OCI-M2 (cell line): ENCODE data around the gene WFDC1.

Source experiments
- DNase-seq: peaks from one replicate; lab custom pipeline; 2025; ENCODE audit not compliant: unreplicated experiment; lab: John Stamatoyannopoulos, UW

The WFDC1 gene, protein sequence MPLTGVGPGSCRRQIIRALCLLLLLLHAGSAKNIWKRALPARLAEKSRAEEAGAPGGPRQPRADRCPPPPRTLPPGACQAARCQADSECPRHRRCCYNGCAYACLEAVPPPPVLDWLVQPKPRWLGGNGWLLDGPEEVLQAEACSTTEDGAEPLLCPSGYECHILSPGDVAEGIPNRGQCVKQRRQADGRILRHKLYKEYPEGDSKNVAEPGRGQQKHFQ

DNA sequence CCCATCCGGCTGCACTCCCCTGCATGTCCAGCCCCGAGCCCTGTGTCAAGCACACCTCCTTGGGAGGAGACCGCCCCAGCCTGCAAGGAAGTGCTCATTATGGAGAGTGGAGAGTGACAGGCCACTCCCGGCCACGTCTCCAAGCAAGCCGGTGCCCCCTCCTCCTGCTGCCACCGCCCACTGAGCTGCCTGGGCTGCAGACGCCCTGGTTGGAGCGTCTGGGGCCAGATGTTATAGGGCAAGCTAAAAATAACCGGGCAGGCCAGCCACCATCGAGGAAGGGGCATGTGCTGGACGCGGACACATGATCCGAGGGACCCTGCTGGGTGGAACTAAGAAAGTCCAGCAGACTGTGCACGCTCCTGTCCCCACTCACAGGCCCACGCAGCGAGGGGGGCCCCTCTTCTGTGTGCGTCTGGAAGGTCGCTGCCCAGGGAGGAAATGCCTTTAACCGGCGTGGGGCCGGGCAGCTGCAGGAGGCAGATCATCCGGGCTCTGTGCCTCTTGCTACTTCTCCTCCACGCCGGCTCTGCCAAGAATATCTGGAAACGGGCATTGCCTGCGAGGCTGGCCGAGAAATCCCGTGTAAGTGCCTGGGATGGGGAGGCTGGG is at the start of gene WFDC1:
WFDC1 (plus strand) TSS at position 348 of the 612 bp plus-strand sequence; CDS start at position 442, 94 bp downstream.
- no peak for DNase-seq

DNA sequence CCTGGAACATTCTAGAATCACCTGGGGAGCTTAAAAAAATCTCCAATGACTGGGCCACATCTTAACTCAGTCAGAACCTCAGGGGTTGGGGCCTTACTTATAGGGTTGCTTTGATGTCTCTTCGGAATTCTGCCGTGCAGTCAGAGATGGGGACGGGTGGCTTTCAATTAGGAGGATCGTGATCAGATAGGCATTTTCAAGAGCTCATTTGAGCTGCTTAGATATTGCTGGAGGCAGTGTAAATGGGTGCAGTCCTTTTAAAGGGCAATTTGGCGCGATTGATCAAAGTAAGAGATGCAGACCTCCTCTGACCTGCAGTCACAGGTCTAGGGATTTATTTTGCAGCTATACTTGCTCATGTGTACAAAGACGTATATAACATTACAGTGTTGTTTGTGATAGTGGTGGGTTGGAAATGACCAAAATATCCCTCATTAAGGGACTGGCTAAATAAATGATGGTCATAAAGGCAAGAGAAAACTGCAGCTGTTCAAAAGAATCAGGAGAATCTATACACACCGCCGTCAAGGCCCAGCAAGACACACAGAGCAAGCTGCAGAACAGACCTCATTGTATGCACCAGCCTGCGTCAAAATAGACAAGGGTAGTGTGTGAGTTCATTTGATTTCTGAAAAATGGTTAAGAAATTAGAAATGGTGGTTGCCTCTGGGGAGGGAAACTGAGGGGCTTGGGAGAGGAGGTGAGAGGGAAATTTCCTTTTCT is 48.6 kb upstream of the WFDC1 start:
- no peak for DNase-seq

DNA sequence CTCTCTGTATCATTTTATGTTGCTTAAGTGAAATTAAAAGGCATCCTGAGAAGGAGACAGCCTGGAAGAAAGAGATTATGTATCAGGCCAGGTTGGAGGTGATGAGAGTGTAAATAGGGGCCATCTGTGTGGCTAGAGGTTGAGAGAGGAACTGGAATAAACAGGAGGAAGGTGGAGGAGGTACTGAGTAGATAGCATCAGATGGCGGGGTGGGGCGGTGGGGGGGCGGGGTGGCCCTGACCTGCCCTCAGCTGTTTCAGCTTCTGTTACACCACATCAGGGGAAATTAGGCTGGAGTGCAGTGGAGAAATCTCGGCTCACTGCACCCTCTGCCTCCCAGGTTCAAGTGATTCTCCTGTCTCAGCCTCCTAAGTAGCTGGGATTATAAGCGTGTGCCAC is 48.0 kb upstream of the WFDC1 start:
- DNase-seq = no peak

DNA sequence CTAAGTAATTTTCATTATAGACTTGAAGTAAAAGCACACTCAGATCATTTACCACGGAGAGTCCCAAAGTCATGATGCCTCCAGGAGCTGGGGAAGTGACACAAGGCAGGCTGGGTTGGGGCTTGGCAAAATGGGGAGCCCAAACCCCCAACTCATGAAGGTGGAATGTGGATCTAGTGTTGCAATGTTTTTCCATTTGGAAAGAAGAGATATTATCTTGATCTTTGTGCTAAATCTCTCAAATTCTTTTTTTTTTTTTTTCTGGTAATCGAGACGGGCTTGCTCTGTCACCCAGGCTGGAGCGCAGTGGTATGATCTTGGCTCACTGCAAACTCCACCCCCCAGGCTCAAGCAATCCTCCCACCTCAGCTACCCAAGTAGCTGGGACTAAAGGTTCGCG is 47.3 kb upstream of the WFDC1 start:
- no peak for DNase-seq

DNA sequence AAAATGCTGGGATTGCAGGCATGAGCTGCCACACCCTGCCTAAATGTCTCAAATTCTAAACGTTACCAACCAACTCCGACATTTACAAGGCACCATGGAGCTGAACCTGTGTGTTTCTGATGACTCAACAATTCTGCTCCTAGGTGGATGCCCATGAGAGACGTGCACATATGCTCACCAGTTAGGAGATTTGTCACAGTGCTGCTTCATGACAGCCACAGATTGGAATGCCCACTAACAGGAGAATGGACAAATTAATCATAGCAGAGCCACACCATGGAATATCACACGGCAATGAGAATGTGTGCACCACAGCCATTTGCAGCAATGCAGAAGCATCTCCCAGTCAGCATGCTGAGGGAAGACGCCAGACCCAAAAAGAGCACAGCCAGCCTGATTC is 46.8 kb upstream of the WFDC1 start:
- no peak for DNase-seq

DNA sequence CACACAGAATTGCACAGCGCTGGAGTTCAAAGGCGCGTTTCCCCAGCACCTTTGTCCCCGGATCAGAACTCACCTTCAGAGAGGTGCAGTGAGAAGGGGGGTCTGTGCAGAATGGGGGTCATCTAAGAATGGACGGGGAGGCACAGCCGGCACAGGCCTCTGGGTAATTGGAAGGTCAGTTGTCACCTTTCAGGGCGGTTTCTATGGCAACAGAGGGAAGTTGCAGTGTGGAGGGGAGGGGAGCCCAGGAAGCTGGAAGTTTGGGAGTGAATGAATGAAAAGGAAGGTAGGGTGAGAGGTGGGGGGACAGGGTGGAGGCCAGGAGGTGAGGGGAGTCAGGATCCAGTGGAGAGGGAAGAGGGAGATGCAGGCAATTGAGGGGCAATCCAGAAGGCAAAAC is 42.5 kb upstream of the WFDC1 start:
- DNase-seq = no peak

DNA sequence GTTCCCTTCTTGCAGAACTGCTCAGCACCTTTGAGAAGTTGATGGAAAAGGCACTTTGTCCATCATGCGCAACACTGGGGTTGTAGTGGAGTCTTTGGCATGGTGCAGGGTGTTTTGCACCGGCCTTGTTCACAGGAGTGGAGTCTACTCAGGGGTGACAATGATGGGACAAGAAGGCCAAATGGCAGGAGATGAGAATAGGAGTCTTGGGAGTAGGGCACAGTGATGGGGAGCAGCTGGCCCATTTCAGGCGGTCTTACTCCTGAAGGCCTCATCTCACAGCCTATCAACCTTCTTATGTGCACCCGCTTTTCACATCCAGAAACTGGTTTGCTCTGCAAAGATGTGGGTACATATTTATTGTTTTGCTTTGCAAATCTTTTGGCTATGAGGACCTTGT is 41.5 kb upstream of the WFDC1 start:
- no peak for DNase-seq

DNA sequence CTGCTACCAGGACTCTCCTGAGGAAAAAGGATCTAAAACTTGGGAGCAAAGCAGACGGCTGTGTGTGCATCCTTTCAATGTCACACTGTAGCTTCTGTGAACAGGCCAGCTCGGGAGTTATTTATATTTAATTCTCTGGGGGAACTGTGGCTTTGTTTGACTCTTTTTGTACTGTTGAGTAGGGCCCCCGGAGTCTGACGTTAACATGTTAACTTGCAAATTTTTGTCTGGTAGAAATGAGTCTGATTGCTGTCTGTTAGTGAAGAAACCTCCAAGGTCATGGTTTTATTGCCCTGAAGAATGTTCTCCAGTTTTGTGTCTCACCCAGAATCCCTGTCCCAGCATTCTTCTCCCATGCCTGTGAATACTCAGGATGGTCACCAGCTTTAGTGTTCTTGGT is 40.6 kb upstream of the WFDC1 start:
- DNase-seq = no peak

DNA sequence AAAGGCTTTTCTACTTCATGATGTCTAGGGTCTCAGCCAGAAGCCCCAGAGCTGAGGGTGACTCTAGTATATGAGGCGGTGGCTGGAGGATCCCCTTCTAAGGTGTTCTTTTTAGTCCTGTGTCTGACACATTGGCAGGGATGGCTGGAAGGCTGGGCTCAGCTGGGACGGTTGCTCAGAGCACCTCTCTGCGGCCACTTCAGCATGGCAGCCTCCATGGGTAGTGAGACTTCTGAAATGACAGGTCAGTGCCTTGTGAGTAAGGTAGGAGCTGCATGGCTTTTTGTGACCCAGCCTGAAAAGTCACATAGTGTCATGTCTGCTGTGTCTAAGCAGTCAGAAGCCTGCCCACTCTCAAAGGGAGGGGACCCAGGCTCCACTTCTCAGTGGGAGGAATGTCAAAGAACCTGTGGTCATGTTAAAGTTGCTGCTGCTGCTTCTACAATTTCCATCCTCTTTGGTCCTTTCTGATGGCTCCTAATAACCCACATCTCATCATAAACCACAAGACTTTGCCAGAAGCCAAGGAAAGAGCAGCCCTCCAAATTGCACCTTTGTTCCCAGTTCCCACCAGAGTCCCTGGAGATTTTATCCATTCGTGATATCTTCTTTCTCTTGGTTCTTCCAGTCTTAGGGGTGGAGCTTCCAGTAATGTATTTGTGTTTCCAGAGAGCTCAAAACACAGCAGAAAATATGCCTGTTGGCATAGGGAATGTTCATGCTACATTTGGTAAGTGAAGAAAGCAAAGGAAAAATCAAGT is 39.4 kb upstream of the WFDC1 start:
- no peak for DNase-seq

DNA sequence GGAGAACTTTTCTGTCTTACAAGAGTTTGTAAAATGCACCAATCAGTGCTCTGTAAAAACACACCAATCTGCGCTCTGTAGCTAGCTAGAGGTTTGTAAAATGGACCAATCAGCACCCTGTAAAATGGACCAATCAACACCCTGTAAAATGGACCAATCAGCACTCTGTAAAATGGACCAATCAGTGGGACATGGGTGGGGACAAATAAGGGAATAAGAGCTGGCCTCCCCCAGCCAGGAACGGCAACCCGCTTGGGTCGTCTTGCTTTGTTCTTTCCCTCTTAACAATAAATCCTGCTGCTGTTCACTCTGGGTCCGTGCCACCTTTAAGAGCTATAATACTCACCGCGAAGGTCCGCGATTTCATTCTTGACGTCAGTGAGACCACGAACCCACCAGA is 36.4 kb upstream of the WFDC1 start:
- no peak for DNase-seq

DNA sequence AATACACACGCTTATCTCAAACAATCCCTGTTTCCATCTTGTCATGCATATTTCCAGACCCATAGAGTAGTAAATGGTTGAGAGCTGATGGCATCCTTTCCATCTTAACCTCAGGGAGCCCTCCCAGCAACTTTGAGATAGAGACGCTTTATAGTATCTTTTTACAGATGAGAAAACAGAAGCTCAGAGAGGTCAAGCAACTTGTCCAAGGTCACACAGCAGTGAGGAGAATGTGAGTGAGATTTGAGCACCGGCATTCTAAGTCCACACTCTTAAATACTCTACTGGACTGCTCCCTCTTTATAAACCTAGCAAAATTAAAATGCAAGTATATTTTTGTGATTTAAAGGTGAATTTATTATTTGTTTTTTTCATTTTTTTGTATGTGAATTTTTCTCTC is 35.0 kb upstream of the WFDC1 start:
- DNase-seq = no peak

DNA sequence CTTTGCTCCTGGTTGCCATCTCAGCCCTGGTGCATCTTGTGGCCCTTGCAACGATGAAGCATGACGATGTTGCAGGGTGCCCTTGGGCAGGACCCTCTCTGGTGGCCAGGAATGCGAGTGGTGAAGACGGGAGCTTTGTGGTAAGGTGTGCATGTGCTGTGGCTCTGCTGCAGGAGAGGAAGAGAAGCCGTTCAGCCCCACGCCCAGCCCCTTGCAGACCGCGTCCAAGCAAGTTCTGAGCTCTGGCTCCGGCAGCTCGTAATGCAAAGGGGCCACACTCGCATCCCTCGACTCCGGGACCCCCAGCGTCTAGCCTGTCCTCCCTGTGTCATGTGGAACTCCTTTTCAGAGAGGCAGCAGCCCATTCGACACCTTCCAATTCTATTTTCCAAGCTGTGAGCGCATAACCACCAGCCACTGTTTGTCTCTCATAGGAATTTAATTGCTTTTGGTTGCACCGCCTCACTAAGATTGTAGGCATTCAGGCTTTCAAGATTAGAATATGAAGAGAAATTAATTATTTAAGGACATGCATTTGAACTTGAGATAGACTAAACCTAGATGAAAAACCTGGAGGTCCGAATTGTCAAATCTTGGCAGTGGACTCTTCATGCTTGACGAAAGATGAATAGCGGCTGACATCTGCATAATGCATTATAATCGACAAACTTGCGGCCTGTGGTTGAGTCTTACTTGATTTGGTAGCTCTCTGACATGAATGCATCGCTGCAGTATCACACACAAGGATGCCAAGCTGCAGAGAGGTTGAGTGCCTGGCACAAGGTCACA is 33.7 kb upstream of the WFDC1 start:
- DNase-seq = no peak

DNA sequence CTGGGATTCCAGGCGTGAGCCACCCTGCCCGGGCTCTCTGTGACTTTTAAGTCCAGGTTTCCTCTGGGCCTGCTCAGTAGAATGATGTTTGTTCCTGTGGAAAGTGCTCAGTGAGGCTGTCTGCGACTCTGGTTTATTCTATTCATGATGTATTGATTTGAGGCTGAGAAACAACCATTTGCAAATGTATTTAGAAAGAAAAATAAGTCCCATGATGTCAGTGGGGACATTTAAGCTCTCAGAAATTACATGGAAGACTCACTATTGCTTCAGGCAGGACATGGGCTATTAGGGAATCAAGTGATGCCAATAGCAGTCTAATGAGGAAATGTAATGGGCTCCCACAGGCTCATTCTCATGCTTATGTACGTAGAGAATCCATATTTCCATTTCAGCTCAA is 32.6 kb upstream of the WFDC1 start:
- no peak for DNase-seq

DNA sequence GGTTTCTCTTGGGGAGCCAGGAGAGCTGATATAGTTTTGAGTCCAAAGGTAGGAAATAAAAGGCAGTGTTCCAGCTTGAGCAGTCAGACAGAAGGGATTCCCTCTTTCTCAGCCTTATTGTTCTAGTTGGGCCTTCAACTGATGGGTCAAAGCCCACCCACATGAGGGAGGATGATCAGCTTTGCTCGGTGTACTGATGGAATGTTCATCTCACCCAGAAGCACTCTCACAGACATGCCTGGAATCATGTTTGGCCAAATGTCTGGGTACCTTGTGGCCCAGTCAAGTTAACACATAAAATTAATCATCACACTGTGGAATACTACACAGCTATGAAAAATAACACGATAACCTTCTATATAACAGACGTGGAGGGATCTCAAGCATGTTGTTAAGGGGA is 31.7 kb upstream of the WFDC1 start:
- DNase-seq = no peak

DNA sequence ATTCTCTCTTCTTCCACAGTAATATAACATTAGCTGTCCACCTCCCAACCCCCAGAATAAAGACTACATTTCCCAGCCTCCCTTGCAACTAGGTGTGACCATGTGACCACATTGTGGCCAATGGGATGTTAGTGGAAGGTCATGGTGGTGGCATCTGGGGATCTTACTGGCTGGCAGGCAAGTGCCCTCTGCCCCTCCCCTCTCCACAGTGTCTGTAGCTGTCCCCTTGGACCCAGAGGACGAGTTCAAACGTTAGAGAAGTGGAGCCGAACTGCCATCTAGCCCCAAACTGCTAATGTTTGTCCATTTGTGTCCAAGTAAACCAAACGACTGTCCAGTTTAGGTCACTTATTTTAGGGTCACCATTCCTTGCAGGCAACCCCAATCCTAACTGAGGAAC is 28.2 kb upstream of the WFDC1 start:
- DNase-seq = no peak

DNA sequence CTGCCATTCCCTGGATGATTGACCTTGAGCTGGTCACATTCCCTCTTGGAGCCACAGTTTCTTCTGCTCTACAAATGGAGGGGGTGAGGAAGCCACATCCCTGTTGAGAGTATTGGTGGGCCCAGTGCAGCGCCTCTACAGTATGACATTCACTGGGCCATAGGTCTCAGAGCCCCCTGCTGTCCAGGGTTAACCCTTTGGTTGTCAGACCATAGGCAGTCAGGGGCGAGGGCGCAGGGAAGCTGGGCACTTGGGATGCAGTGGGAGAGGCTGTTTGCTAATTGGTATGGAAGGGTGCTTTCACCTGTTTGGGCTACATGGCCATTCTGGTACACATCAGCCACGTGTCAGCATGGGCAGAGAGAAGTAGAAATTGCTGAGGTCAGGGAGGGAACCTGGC is 27.3 kb upstream of the WFDC1 start:
- no peak for DNase-seq

DNA sequence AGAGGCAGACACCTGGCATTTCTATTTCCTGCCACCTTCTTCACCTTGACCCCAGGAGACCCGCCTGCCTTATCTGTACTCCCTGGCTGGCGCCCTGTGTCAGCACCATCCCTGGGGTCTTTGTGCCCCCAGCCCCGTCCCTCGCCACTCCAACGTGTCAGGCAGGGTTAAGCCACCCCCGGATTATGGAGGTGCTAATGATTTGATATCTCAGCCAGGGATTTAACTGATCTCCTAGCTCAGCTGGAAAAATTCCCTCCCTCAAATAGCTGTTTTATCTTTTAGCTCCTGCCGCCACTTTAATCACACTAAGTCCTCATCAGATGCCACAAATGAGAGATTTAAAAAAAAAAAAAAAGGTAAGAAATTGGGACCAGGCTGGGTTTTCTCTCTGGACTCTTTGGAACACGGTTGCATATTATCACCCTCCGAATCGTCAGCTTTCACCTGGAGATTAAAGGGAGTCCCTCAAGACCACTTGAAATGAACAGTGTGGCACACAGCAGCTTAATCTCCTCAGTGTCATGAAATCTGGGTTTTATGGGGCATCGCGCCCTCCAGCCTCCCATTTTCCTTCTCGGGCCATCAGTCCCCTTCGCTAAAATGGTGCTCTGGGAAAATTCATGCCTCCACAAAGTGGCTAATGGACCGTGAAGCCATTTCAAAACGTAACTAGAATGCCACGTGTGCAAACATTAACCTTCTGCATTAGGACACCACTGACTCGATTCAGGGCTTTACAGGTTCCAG is 26.2 kb upstream of the WFDC1 start:
- DNase-seq = no peak

DNA sequence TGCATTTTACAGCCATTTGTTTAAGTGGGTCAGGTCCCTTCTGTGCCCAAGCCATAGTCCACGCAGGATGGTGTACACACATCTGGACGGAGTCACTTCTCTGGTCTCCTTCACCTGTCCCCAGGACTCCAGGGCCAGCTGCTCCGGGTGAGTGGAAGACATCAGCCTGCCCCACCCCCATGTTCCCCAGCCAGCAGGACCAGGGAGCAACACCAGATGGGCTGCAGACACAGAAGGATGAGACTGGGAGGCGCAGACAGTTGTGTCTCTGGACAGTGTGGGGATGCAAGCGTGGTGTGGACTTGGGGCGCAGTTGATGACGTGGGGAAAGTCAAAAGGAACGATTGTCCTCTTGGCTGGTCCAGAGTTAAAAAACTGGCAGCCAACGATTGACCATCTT is 24.6 kb upstream of the WFDC1 start:
- DNase-seq = no peak

DNA sequence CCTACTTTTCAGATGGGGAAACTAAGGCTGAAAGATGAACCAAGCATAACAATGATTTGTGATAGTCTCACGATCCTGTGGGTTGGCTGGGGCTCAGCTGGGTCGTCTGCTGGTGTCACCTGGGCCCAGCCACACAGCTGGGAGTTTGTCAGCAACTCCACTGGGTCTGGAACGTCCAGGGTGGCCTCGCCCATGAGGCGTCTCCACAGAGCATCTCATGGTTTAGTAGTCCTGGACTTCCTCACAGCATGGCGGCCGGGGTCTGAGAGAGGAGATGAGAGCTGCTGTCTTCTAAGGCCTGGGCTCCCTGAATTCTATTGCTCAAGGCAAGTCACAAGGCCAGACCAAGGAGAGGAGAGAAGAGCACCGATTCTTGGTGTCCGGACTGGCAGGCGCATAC is 24.1 kb upstream of the WFDC1 start:
- DNase-seq = no peak

DNA sequence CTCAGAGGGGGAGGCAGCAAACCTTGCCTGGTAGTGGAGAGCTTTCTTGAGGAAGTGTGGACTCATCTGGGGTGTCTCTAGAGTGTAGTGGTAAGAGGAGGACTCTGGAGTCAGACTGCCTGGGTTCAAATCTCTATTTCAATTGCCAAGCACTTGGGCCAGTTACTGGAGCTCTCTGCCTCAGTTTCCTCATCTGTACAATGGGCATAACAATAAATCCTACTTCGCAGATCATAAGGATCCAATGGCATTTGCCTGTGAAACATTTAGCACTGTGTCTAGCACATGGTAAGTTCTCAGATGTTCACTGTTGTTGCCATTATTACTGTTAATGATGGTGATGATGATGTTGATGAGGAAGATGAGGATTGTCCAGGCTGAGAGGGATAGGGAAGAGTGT is 23.6 kb upstream of the WFDC1 start:
- no peak for DNase-seq
